Endothelial cell (in vitro differentiated cells): ENCODE data around the gene ALDH4A1. TPM values are rescaled to one million over a fixed set of nuclear protein-coding genes. Genes with fewer than 3 reads are reported as not detected.
"Not testable (repeated sequence)": the region's sequence is repeated elsewhere in the genome, so short reads cannot be mapped to it uniquely, and the experiment has no call there.

ENCODE experiments used
- DNase-seq: peaks from one replicate; pipeline ENCODE4 v3.0.0; 2021; ENCODE audit warnings: low spot score
- H3K27ac Mint-ChIP-seq: one replicate; pipeline ENCODE4 v1.8.0; 2021; ENCODE audit warnings: mixed read lengths, inconsistent platforms; ENCODE audit not compliant: unreplicated experiment
- H3K27me3 Mint-ChIP-seq: one replicate; pipeline ENCODE4 v1.8.0; 2021; ENCODE audit warnings: mild to moderate bottlenecking, moderate library complexity, mixed read lengths, inconsistent platforms; ENCODE audit not compliant: unreplicated experiment
- H3K36me3 Mint-ChIP-seq: one replicate; pipeline ENCODE4 v1.8.0; 2021; ENCODE audit warnings: mild to moderate bottlenecking, low read depth, mixed read lengths, inconsistent platforms; ENCODE audit not compliant: unreplicated experiment
- H3K4me1 Mint-ChIP-seq: one replicate; pipeline ENCODE4 v1.8.0; 2021; ENCODE audit warnings: mild to moderate bottlenecking, mixed read lengths, inconsistent platforms; ENCODE audit not compliant: unreplicated experiment
- H3K4me3 Mint-ChIP-seq: one replicate; pipeline ENCODE4 v1.8.0; 2021; ENCODE audit warnings: mild to moderate bottlenecking, mixed read lengths, inconsistent platforms; ENCODE audit not compliant: unreplicated experiment
- H3K9me3 Mint-ChIP-seq: one replicate; pipeline ENCODE4 v1.8.0; 2021; ENCODE audit warnings: mixed read lengths, inconsistent platforms; ENCODE audit not compliant: unreplicated experiment
- CTCF ChIP-seq: fragments of 200-600 bp; sonication (generic); IDR thresholded peaks from one replicate; pipeline ENCODE4 v1.5.0; 2021; ENCODE audit warnings: antibody characterized with exemption; ENCODE audit not compliant: unreplicated experiment
- total RNA-seq: library from RNA; stranded (reverse); fragmentation: NEBNext Ultra II Directional; extraction: Animal tissue kit (Norgen Biotek cat#: 25700); gene quantifications from one replicate; pipeline ENCODE4 v1.2.1, GENCODE V29; 2021; ENCODE audit not compliant: unreplicated experiment

Gene ALDH4A1
- total RNA-seq, 1 donor from 2014 or later = 27.8 TPM

DNA sequence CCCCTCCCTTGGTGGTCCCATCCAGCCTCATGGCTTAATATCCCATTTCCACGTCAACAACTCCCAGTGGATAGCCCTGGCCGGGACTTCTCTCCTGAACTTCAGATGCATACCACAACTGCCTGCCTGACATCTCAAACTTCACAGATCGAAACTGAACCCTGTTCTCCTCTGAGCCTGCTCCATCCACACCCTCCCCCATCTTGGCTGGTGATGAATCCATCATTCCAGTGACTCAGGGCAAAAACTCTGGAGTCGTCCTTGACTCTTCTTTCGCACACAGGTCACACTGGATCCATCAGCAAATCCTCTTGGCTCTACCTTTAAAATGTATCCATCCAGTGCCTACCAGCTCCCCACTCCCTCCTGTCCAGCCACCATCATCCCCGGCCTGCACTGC is 46.8 kb downstream of the ALDH4A1 start:
- no peaks in the 10 kb centered on the region for H3K36me3 Mint-ChIP-seq
- peaks cover 2% of the 10 kb centered on the region for H3K27me3 Mint-ChIP-seq
- H3K4me1 Mint-ChIP-seq = no peaks in the 10 kb centered on the region
- H3K27ac Mint-ChIP-seq = no peak overlapping the region
- H3K4me3 Mint-ChIP-seq = no peak overlapping the region
- no peak for TF ChIP-seq CTCF
- no peak for DNase-seq
- H3K9me3 Mint-ChIP-seq = no peaks in the 10 kb centered on the region

- no peaks in the 10 kb centered on the region for H3K4me1 Mint-ChIP-seq
- no peaks in the 10 kb centered on the region for H3K36me3 Mint-ChIP-seq
Measured at GRCh38 chr1:18854331-18855025, 47.9 kb downstream of the ALDH4A1 start.

GRCh38 chr1:18852501-18852900 is 49.9 kb downstream of the ALDH4A1 start:
- TF ChIP-seq CTCF = no peak
- Mint-ChIP-seq H3K27me3 (peaks cover 4% of the 10 kb centered on the region), H3K36me3 (no peaks in the 10 kb centered on the region), H3K4me1 (no peaks in the 10 kb centered on the region), H3K4me3 (no peak overlapping the region), H3K9me3 (no peaks in the 10 kb centered on the region), H3K27ac (no peak overlapping the region)
- no peak for DNase-seq

More at GRCh38 chr1:18854331-18855025, 47.9 kb downstream of the ALDH4A1 start:
- no peak overlapping the region for H3K4me3 Mint-ChIP-seq
- no peak for TF ChIP-seq CTCF
- H3K9me3 Mint-ChIP-seq = no peaks in the 10 kb centered on the region
- no peak for DNase-seq
- peaks cover 2% of the 10 kb centered on the region for H3K27me3 Mint-ChIP-seq
- H3K27ac Mint-ChIP-seq = no peak overlapping the region

DNA sequence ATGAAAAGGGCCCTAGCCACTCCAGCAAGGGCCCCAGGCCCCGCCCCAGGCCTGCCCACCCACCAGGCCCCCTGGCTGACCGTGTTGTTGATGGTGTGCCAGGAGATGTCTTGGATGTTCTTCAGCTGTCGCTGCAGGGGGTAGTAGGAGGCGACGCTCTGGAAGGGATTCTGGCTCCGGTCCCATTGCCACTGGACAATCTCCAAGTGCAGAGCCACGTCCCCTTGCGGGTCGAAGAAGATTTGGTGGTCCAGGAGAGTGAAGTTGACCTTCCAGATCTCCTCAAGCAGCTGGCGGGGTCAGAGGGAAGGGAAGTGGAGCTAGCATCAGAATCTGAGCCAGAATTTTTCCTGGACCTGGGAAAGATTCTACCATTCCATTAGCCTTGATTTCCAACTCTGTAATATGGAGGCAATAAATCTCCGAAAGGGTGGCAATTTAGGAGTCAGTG is 53.1 kb downstream of the ALDH4A1 start:
- TF ChIP-seq CTCF = no peak
- H3K4me1 Mint-ChIP-seq = no peaks in the 10 kb centered on the region

GRCh38 chr1:18847723-18848122 is 54.6 kb downstream of the ALDH4A1 start:
- not testable (repeated sequence) for H3K36me3 Mint-ChIP-seq, H3K27ac Mint-ChIP-seq, H3K27me3 Mint-ChIP-seq, H3K4me3 Mint-ChIP-seq, DNase-seq, H3K9me3 Mint-ChIP-seq, H3K4me1 Mint-ChIP-seq

More for the DNA sequence above, 53.1 kb downstream of the ALDH4A1 start:
- H3K27ac Mint-ChIP-seq = no peak overlapping the region
- H3K4me3 Mint-ChIP-seq = no peak overlapping the region
- no peak for DNase-seq
- H3K36me3 Mint-ChIP-seq = no peaks in the 10 kb centered on the region
- no peaks in the 10 kb centered on the region for H3K9me3 Mint-ChIP-seq
- H3K27me3 Mint-ChIP-seq = peaks cover 7% of the 10 kb centered on the region
